Loucy (cell line): Measurements from ENCODE around the gene SLC35F1.
"Not testable (repeated sequence)": the region's sequence is repeated elsewhere in the genome, so short reads cannot be mapped to it uniquely, and the experiment has no call there.

Source experiments
- H2AFZ ChIP-seq: fragments of 200-600 bp; sonication (generic); 2 replicates; pipeline ENCODE4 v1.6.0; 2016; ENCODE audit warnings: antibody characterized with exemption, mild to moderate bottlenecking, low read length, moderate library complexity
- H3F3A ChIP-seq: fragments of 200-600 bp; 2 replicates; pipeline ENCODE4 v1.6.0; 2016; ENCODE audit warnings: antibody characterized with exemption, low read depth, mild to moderate bottlenecking
- H3K27me3 ChIP-seq: fragments of 200-600 bp; sonication (generic); 2 replicates; pipeline ENCODE4 v1.6.1; 2014; ENCODE audit warnings: low read length, mild to moderate bottlenecking; ENCODE audit not compliant: insufficient read depth, poor library complexity, severe bottlenecking
- H3K36me3 ChIP-seq: fragments of 200-600 bp; sonication (generic); 2 replicates; pipeline ENCODE4 v1.6.1; 2016; ENCODE audit warnings: low read length; ENCODE audit not compliant: insufficient read depth
- H3K4me1 ChIP-seq: fragments of 200-600 bp; sonication (generic); 2 replicates; pipeline ENCODE4 v1.5.1; 2014; ENCODE audit warnings: low read length, mild to moderate bottlenecking; ENCODE audit not compliant: insufficient read depth, poor library complexity, severe bottlenecking
- H3K4me2 ChIP-seq: fragments of 200-600 bp; sonication (generic); 2 replicates; pipeline ENCODE4 v1.6.0; 2014; ENCODE audit warnings: antibody characterized with exemption, low read length, low read depth, mild to moderate bottlenecking; ENCODE audit not compliant: poor library complexity, severe bottlenecking
- H3K4me3 ChIP-seq: fragments of 200-600 bp; sonication (generic); 2 replicates; pipeline ENCODE4 v1.5.1; 2014; ENCODE audit warnings: low read length, mild to moderate bottlenecking, mixed read lengths; ENCODE audit not compliant: poor library complexity, severe bottlenecking
- H3K79me2 ChIP-seq: fragments of 200-600 bp; sonication (generic); 2 replicates; pipeline ENCODE4 v1.6.1; 2014; ENCODE audit warnings: low read length; ENCODE audit not compliant: insufficient read depth
- H3K9ac ChIP-seq: fragments of 200-600 bp; sonication (generic); 2 replicates; pipeline ENCODE4 v1.6.0; 2014; ENCODE audit warnings: mild to moderate bottlenecking, low read depth, low read length, moderate library complexity; ENCODE audit not compliant: poor library complexity, severe bottlenecking
- H3K9me2 ChIP-seq: fragments of 200-600 bp; sonication (generic); replicated peaks from 2 replicates; pipeline ENCODE4 v1.6.1; 2016; ENCODE audit warnings: low read depth, low read length, mixed read lengths
- H3K9me3 ChIP-seq: fragments of 200-600 bp; sonication (generic); 2 replicates; pipeline ENCODE4 v1.6.1; 2014; ENCODE audit warnings: mild to moderate bottlenecking, antibody characterized with exemption, low read length, low read depth; ENCODE audit not compliant: insufficient read depth
- H4K20me1 ChIP-seq: fragments of 200-600 bp; sonication (generic); 2 replicates; pipeline ENCODE4 v1.6.0; 2014; ENCODE audit warnings: antibody characterized with exemption, low read length, mild to moderate bottlenecking; ENCODE audit not compliant: insufficient read depth, poor library complexity, severe bottlenecking
- EZH2phosphoT487 ChIP-seq: fragments of 200-600 bp; IDR thresholded peaks from 2 replicates; pipeline ENCODE4 v1.6.1; 2018; ENCODE audit warnings: antibody characterized with exemption, mild to moderate bottlenecking, moderate library complexity, borderline replicate concordance
- TF ChIP-seq, protein P1 (sequence below): fragments of 200-600 bp; sonication (generic); conservative IDR thresholded peaks from 2 replicates; pipeline ENCODE4 v1.5.1; 2014; ENCODE audit warnings: mild to moderate bottlenecking, antibody characterized with exemption, low read length

The SLC35F1 gene

DNA sequence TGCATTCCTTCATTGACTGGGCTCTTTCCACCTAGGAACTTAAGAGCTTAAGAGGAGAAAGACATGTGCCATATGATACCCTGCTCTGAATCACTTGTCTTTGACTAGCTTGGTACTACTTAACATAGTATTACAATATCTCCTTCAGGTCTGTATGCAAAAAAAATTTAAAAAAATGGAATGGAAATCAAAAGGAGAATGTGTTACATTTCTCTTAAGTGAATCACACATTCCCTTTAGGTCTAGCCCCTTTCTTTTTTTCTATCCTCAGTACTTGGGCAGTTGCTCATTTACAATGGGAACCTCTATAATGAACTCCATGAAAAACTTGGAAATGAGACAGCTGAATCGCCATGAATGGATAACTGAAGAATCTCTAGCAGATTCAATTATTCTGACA, 53.8 kb downstream of the SLC35F1 start:
- Histone ChIP-seq H3K36me3 (no peaks in the 10 kb centered on the region), H3F3A (no peaks in the 10 kb centered on the region)
- no peak for TF ChIP-seq EZH2phosphoT487
- TF ChIP-seq, protein P1, sequence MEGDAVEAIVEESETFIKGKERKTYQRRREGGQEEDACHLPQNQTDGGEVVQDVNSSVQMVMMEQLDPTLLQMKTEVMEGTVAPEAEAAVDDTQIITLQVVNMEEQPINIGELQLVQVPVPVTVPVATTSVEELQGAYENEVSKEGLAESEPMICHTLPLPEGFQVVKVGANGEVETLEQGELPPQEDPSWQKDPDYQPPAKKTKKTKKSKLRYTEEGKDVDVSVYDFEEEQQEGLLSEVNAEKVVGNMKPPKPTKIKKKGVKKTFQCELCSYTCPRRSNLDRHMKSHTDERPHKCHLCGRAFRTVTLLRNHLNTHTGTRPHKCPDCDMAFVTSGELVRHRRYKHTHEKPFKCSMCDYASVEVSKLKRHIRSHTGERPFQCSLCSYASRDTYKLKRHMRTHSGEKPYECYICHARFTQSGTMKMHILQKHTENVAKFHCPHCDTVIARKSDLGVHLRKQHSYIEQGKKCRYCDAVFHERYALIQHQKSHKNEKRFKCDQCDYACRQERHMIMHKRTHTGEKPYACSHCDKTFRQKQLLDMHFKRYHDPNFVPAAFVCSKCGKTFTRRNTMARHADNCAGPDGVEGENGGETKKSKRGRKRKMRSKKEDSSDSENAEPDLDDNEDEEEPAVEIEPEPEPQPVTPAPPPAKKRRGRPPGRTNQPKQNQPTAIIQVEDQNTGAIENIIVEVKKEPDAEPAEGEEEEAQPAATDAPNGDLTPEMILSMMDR, result no peak

DNA sequence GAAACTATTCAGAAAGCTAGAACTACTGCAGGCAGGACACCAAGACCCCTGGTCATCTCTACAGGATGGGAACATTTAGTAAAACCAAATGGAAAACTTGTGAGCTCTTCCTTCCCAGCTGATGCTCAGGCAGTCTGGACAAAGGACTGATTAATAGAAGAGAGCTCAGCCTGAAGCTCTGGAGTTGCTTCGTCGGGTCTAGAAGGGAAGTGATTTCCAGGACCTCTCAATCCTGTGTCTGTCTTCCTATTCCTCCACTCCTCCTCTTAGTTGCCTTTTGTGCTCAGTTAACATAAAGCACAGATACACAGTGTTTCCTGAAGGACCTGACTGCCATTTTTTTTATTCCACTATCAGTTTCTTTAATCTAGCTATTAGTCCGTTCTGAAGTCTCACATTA, 54.2 kb downstream of the SLC35F1 start:
- no peaks in the 10 kb centered on the region for H4K20me1 ChIP-seq
- H3K36me3 ChIP-seq, result no peaks in the 10 kb centered on the region
- no peaks in the 10 kb centered on the region for H3F3A ChIP-seq
- no peaks in the 10 kb centered on the region for H3K4me1 ChIP-seq
- H3K4me2 ChIP-seq, result no peak overlapping the region
- peaks cover 4% of the 10 kb centered on the region; the same call in 1 of the 2 replicates for H3K9me3 ChIP-seq
- H3K4me3 ChIP-seq, result no peak overlapping the region
- H2AFZ ChIP-seq, result no peak overlapping the region
- H3K9me2 ChIP-seq, result no peaks in the 10 kb centered on the region
- H3K27me3 ChIP-seq, result no peaks in the 10 kb centered on the region
- TF ChIP-seq EZH2phosphoT487, result no peak
- TF ChIP-seq, protein P1, result no peak
- H3K79me2 ChIP-seq, result no peaks in the 10 kb centered on the region
- no peak overlapping the region for H3K9ac ChIP-seq

More for the DNA sequence above, 53.8 kb downstream of the SLC35F1 start:
- Histone ChIP-seq H3K27me3 (no peaks in the 10 kb centered on the region), H3K4me2 (no peak overlapping the region), H3K9me3 (peaks cover 4% of the 10 kb centered on the region; the same call in 1 of the 2 replicates), H3K4me3 (no peak overlapping the region), H3K79me2 (no peaks in the 10 kb centered on the region), H4K20me1 (no peaks in the 10 kb centered on the region), H3K9me2 (no peaks in the 10 kb centered on the region), H3K4me1 (no peaks in the 10 kb centered on the region), H3K9ac (no peak overlapping the region), H2AFZ (no peak overlapping the region)

DNA sequence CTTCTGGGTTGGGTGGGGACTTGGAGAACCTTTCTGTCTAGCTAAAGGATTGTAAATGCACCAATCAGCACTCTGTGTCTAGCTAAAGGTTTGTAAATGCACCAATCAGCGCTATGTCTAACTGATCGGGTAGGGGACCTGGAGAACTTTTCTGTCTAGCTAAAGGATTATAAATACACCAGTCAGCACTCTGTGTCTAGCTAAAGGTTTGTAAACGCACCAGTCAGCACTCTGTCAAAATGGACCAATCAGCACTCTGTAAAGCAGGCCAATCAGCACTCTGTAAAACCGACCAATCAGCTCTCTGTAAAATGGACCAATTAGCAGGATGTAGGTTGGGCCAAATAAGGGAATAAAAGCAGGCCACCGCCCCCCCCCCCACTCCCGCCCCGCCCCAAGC, 58.7 kb downstream of the SLC35F1 start:
- H3K27me3 ChIP-seq, H3K9me2 ChIP-seq, H3K36me3 ChIP-seq, H3K9me3 ChIP-seq, H3K4me1 ChIP-seq, H3K79me2 ChIP-seq, H3K4me3 ChIP-seq, H2AFZ ChIP-seq, H3F3A ChIP-seq, H3K9ac ChIP-seq, H4K20me1 ChIP-seq, H3K4me2 ChIP-seq: not testable (repeated sequence)

DNA sequence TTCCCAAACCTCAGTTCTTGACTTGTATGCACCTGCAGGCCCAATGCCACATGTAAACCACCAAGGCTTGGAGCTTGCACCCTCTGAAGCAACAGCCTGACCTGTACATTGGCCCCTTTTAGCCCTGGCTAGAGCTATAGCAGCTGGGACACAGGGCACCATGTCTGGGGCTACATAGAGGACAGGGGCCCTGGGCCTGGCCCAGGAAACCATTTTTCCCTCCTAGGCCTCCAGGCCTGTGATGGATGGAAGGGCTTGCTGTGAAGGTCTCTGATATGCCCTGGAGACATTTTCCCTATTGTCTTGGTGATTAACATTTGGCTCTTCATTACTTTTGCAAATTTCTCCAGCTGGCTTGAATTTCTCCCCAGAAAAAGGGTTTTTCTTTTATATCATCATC, 64.6 kb downstream of the SLC35F1 start:
- H3K4me3 ChIP-seq, result no peak overlapping the region
- TF ChIP-seq, protein P1, result no peak
- no peak for TF ChIP-seq EZH2phosphoT487
- no peak overlapping the region for H3K9ac ChIP-seq
- H3K36me3 ChIP-seq, result no peaks in the 10 kb centered on the region
- H3K9me3 ChIP-seq, result no peaks in the 10 kb centered on the region
- H3K79me2 ChIP-seq, result no peaks in the 10 kb centered on the region
- H3K9me2 ChIP-seq, result no peaks in the 10 kb centered on the region
- H2AFZ ChIP-seq, result no peak overlapping the region
- H3K4me1 ChIP-seq, result no peaks in the 10 kb centered on the region
- no peak overlapping the region for H3K4me2 ChIP-seq
- no peaks in the 10 kb centered on the region for H3K27me3 ChIP-seq
- H3F3A ChIP-seq, result no peaks in the 10 kb centered on the region
- no peaks in the 10 kb centered on the region for H4K20me1 ChIP-seq
